Keratinocyte (primary cell): Measurements from ENCODE around the gene SYNDIG1. TPM values are rescaled to one million over a fixed set of nuclear protein-coding genes. Genes with fewer than 3 reads are reported as not detected.

ENCODE experiments used
- DNase-seq: peaks from one replicate; pipeline ENCODE4 v3.0.0-alpha.2; 2011; ENCODE audit warnings: low read depth, missing footprints, low spot score
- FAIRE-seq: peaks from 2 replicates; lab custom pipeline; 2011; peaks lifted over from hg19 to GRCh38; lab: Jason Lieb, UNC
- H2AFZ ChIP-seq: 2 replicates; pipeline ENCODE4 v1.6.0; 2012; ENCODE audit warnings: low read length, control low read depth, inconsistent platforms; ENCODE audit not compliant: control insufficient read depth
- H3K27ac ChIP-seq: 2 replicates; pipeline ENCODE4 v1.5.1; 2011; ENCODE audit warnings: low read length; ENCODE audit not compliant: control insufficient read depth, insufficient read depth
- H3K27me3 ChIP-seq: 3 replicates; pipeline ENCODE4 v1.6.0; 2011; ENCODE audit warnings: low read length; ENCODE audit not compliant: control insufficient read depth, insufficient read depth; ENCODE audit errors: extremely low read depth
- H3K36me3 ChIP-seq, 2 experiments: 2 replicates in 1 of 2; 3 replicates in 1 of 2; pipeline ENCODE4 v1.5.1; 2011; ENCODE audit warnings: low read length in 2 of 2, mild to moderate bottlenecking in 1 of 2; ENCODE audit not compliant: control insufficient read depth in 2 of 2, insufficient read depth in 2 of 2; ENCODE audit errors: extremely low read depth in 1 of 2
- H3K4me1 ChIP-seq: 3 replicates; pipeline ENCODE4 v1.5.1; 2011; ENCODE audit warnings: low read length; ENCODE audit not compliant: control insufficient read depth, insufficient read depth; ENCODE audit errors: extremely low read depth
- H3K4me2 ChIP-seq: 3 replicates; pipeline ENCODE4 v1.6.0; 2011; ENCODE audit warnings: low read depth, low read length; ENCODE audit not compliant: control insufficient read depth, insufficient read depth; ENCODE audit errors: extremely low read depth
- H3K4me3 ChIP-seq, 3 experiments: fragments of 200-600 bp in 1 of 3; sonication (generic) in 1 of 3; 2 replicates in 2 of 3; 3 replicates in 1 of 3; pipeline ENCODE4 v1.5.1; 2011 to 2016; ENCODE audit warnings: low read length in 3 of 3, mild to moderate bottlenecking in 3 of 3, control low read depth in 2 of 3, inconsistent platforms in 1 of 3, low read depth in 1 of 3, mixed read lengths in 1 of 3, mixed run types in 1 of 3, moderate library complexity in 1 of 3; ENCODE audit not compliant: control insufficient read depth in 2 of 3, insufficient read depth in 2 of 3; ENCODE audit errors: extremely low read depth in 1 of 3
- H3K79me2 ChIP-seq: 2 replicates; pipeline ENCODE4 v1.6.0; 2012; ENCODE audit warnings: low read length; ENCODE audit not compliant: control insufficient read depth, insufficient read depth
- H3K9ac ChIP-seq: 3 replicates; pipeline ENCODE4 v1.6.0; 2011; ENCODE audit warnings: low read length; ENCODE audit not compliant: control insufficient read depth, insufficient read depth; ENCODE audit errors: extremely low read depth
- H3K9me1 ChIP-seq: 3 replicates; pipeline ENCODE4 v1.6.0; 2011; ENCODE audit warnings: low read length; ENCODE audit not compliant: control insufficient read depth, insufficient read depth; ENCODE audit errors: extremely low read depth
- H3K9me3 ChIP-seq: 2 replicates; pipeline ENCODE4 v1.5.1; 2012; ENCODE audit warnings: low read depth, low read length; ENCODE audit not compliant: control insufficient read depth
- H4K20me1 ChIP-seq: 3 replicates; pipeline ENCODE4 v1.6.0; 2011; ENCODE audit warnings: low read length; ENCODE audit not compliant: control insufficient read depth, insufficient read depth; ENCODE audit errors: extremely low read depth
- CTCF ChIP-seq, 3 experiments: IDR thresholded peaks in 1 of 3; conservative IDR thresholded peaks in 1 of 3; optimal IDR thresholded peaks in 1 of 3; 2 replicates in 2 of 3; 3 replicates in 1 of 3; pipeline versions ENCODE3 to v1.5.1; 2011; ENCODE audit warnings: low read length in 3 of 3, mild to moderate bottlenecking in 3 of 3, moderate library complexity in 2 of 3, control low read depth in 1 of 3, inconsistent platforms in 1 of 3; ENCODE audit not compliant: insufficient read depth in 2 of 3; ENCODE audit errors: extremely low read depth in 1 of 3
- EZH2 ChIP-seq: IDR thresholded peaks from one replicate; pipeline ENCODE4 v1.6.1; 2012; ENCODE audit warnings: inconsistent platforms, mild to moderate bottlenecking, low read length, moderate library complexity
- dilution Hi-C: fragments of 300-500 bp; cut with MboI; formaldehyde crosslinking; loops from one replicate; pipeline ENCODE4 v1.7.0; 2020; ENCODE audit warnings: low sequenced_read_pairs; ENCODE audit not compliant: extremely low pct_ligation_motif_present
- polyA plus RNA-seq, 5 experiments: library from polyadenylated mRNA; depleted of rRNA in 3 of 5; stranded (reverse) in 3 of 5; stranded (forward) in 1 of 5; unstranded in 1 of 5; fragments of >200 nt; gene quantifications; 1 replicate in 1 of 5; 2 replicates in 3 of 5; 3 replicates in 1 of 5; pipeline versions ENCODE4 v1.2.1 to v1.2.3, GENCODE V29; 2011 to 2012; ENCODE audit warnings: missing spikeins in 2 of 5, low read depth in 1 of 5, low replicate concordance in 1 of 5

SYNDIG1 gene
- polyA plus RNA-seq, 1 donor (not counting 4 experiments of a cell fraction or from before 2014, with no cell fraction given): 0.38 TPM

- no peaks in the 10 kb centered on the region for H3K9me3 ChIP-seq
- no peaks in the 10 kb centered on the region for H4K20me1 ChIP-seq
- DNase-seq: no peak
- H3K27ac ChIP-seq: no peak overlapping the region
- no peaks in the 10 kb centered on the region for H3K36me3 ChIP-seq
- H3K4me3 ChIP-seq: no peak overlapping the region
- H2AFZ ChIP-seq: no peak overlapping the region
- dilution Hi-C loops: no loop called here
- no peak for FAIRE-seq
- no peaks in the 10 kb centered on the region for H3K4me1 ChIP-seq
- no peaks in the 10 kb centered on the region for H3K79me2 ChIP-seq
- H3K4me2 ChIP-seq: no peak overlapping the region
- no peaks in the 10 kb centered on the region for H3K27me3 ChIP-seq
- H3K9me1 ChIP-seq: no peaks in the 10 kb centered on the region
- H3K9ac ChIP-seq: no peak overlapping the region
- TF ChIP-seq EZH2 (no peak), CTCF (optimal IDR thresholded peaks at IDR 0.05 in 1 of 3, IDR thresholded peaks at IDR 0.05 in 1 of 3, conservative IDR thresholded peaks at IDR 0.05 in 1 of 3; ENCODE audit: extremely low read depth in 1 of 3, insufficient read depth in 2 of 3, low read length in 3 of 3) (no peak)
Observed at GRCh38 chr20:24531202-24531601, 61.8 kb downstream of the SYNDIG1 start.

GRCh38 chr20:24531631-24532419, 62.4 kb downstream of the SYNDIG1 start:
- Histone ChIP-seq H3K27ac (no peak overlapping the region), H2AFZ (no peak overlapping the region), H4K20me1 (no peaks in the 10 kb centered on the region), H3K9ac (no peak overlapping the region), H3K36me3 (no peaks in the 10 kb centered on the region), H3K4me3 (no peak overlapping the region), H3K9me1 (no peaks in the 10 kb centered on the region), H3K9me3 (no peaks in the 10 kb centered on the region), H3K79me2 (no peaks in the 10 kb centered on the region), H3K4me2 (no peak overlapping the region), H3K27me3 (no peaks in the 10 kb centered on the region), H3K4me1 (no peaks in the 10 kb centered on the region)
- no peak for DNase-seq
- dilution Hi-C loops: no loop called here
- FAIRE-seq: no peak
- TF ChIP-seq CTCF (optimal IDR thresholded peaks at IDR 0.05 in 1 of 3, IDR thresholded peaks at IDR 0.05 in 1 of 3, conservative IDR thresholded peaks at IDR 0.05 in 1 of 3; ENCODE audit: extremely low read depth in 1 of 3, insufficient read depth in 2 of 3, low read length in 3 of 3) (no peak), EZH2 (no peak)
